ENCODE results near the gene EEF1A2. TPM values are rescaled to one million over a fixed set of nuclear protein-coding genes. Genes with fewer than 3 reads are reported as not detected.

The EEF1A2 gene
- total and polyA plus RNA-seq, 12 donors = 59.5 to 407 (median 139) TPM

DNA sequence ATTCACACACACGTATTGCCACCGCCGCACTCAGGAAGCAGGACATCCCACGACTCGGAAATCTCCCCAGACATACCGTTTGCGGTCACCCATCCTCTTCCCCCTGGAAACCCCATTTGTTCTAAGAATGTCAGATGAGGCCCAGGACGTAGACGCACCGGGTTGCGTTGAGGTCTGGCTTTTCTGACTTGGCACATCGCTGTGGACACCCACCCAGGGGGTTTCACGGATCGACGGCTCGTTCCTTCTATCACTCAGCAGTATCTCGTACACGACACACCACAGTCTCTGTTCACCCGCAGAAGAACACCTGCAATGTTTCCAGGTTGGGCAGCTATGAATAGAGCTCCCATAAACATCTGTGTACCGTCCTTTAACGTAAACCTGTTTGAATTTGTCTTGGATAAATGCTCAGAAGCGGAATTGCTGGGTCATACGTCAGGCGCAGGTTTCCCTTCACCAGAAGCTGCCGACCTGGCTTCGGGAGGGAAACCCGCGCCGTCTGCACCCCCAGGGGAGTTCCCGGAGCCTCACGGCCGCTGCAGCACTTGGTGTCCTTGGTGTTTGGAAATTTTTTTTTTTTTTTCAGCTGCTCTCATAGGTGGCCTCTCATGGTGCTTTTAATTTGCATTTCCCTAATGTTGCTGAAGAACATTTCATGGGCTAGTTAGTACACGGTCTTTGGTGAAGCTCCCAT, 9.3 kb upstream of the EEF1A2 start:
- Histone ChIP-seq H3K27ac (no peak overlapping the region), H3K4me1 (replicated peaks in 1 of 2) (no peaks in the 10 kb centered on the region), H3K9me3 (replicated peaks in 1 of 3) (no peaks in the 10 kb centered on the region), H3K4me3 (no peak overlapping the region), H3K27me3 (no peaks in the 10 kb centered on the region), H3K36me3 (replicated peaks in 1 of 2) (no peaks in the 10 kb centered on the region)
- WGBS, 4 donors = 67 to 75% (median 71%) methylated on average over 28 to 33 of the region's 33 CpGs
- intact Hi-C loops (cut with DNase I) = no loop called here
- DNase-seq = no peak
- no peak for TF ChIP-seq POLR2A (IDR thresholded peaks at IDR 0.05)
- TF ChIP-seq, protein P1, sequence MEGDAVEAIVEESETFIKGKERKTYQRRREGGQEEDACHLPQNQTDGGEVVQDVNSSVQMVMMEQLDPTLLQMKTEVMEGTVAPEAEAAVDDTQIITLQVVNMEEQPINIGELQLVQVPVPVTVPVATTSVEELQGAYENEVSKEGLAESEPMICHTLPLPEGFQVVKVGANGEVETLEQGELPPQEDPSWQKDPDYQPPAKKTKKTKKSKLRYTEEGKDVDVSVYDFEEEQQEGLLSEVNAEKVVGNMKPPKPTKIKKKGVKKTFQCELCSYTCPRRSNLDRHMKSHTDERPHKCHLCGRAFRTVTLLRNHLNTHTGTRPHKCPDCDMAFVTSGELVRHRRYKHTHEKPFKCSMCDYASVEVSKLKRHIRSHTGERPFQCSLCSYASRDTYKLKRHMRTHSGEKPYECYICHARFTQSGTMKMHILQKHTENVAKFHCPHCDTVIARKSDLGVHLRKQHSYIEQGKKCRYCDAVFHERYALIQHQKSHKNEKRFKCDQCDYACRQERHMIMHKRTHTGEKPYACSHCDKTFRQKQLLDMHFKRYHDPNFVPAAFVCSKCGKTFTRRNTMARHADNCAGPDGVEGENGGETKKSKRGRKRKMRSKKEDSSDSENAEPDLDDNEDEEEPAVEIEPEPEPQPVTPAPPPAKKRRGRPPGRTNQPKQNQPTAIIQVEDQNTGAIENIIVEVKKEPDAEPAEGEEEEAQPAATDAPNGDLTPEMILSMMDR (IDR thresholded peaks at IDR 0.05) = no peak

DNA sequence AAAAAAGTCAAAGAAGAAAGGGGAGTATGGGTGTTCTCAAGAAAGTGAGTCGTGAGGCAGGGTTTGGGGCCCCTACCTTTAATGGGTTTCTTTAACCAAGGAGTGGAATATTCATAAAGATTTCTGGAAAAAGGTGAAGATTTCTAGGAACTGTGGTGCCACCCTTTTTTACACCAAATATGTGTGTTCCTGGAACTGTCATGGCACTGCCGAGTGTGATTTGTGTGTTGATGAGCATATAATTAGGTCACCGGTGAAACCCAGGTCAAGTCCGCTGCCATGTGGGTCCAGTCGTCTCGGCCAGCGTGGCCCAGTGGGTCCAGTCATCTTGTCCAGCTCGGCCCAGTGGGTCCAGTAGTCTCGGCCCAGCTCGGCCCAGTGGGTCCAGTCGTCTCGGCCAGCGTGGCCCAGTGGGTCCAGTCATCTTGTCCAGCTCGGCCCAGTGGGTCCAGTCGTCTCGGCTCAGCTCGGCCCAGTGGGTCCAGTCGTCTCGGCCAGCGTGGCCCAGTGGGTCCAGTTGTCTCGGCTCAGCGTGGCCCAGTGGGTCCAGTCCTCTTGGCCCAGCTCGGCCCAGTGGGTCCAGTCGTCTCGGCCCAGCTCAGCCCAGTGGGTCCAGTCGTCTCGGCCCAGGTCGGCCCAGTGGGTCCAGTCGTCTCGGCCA, 8.3 kb upstream of the EEF1A2 start:
- no peaks in the 10 kb centered on the region for H3K4me1 ChIP-seq (replicated peaks in 1 of 2)
- 85 to 90% (median 86%) methylated on average over 22 to 30 of the region's 30 CpGs for WGBS, 4 donors
- H3K4me3 ChIP-seq = no peak overlapping the region
- H3K27me3 ChIP-seq = no peaks in the 10 kb centered on the region
- no peak for DNase-seq
- H3K27ac ChIP-seq = no peak overlapping the region
- TF ChIP-seq, protein P1 (IDR thresholded peaks at IDR 0.05) = no peak
- TF ChIP-seq POLR2A (IDR thresholded peaks at IDR 0.05) = no peak
- intact Hi-C loops (cut with DNase I) = no loop called here
- no peaks in the 10 kb centered on the region for H3K36me3 ChIP-seq (replicated peaks in 1 of 2)
- H3K9me3 ChIP-seq (replicated peaks in 1 of 3) = no peaks in the 10 kb centered on the region

- no peak for DNase-seq
- no peaks in the 10 kb centered on the region for H3K27me3 ChIP-seq
- intact Hi-C loops (cut with DNase I) = no loop called here
- 66 to 91% (median 85%) methylated on average over 9 to 12 of the region's 12 CpGs for WGBS, 4 donors
- H3K36me3 ChIP-seq (replicated peaks in 1 of 2) = no peaks in the 10 kb centered on the region
- no peak overlapping the region for H3K27ac ChIP-seq
- H3K4me3 ChIP-seq = no peak overlapping the region
- H3K4me1 ChIP-seq (replicated peaks in 1 of 2) = no peaks in the 10 kb centered on the region
- TF ChIP-seq, protein P1 (IDR thresholded peaks at IDR 0.05) = no peak
- no peak for TF ChIP-seq POLR2A (IDR thresholded peaks at IDR 0.05)
- no peaks in the 10 kb centered on the region for H3K9me3 ChIP-seq (replicated peaks in 1 of 3)
Measured at GRCh38 chr20:63505723-63506122, 6.8 kb upstream of the EEF1A2 start.

- TF ChIP-seq, protein P1 (IDR thresholded peaks at IDR 0.05) = no peak
- no peak for TF ChIP-seq POLR2A (IDR thresholded peaks at IDR 0.05)
- WGBS, 4 donors = 80 to 89% (median 84%) methylated on average over 5 to 8 of the region's 8 CpGs
- no peak for DNase-seq
- intact Hi-C loops (cut with DNase I) = no loop called here
- Histone ChIP-seq H3K4me3 (no peak overlapping the region), H3K4me1 (replicated peaks in 1 of 2) (no peaks in the 10 kb centered on the region), H3K36me3 (replicated peaks in 1 of 2) (no peaks in the 10 kb centered on the region), H3K27ac (no peak overlapping the region), H3K9me3 (replicated peaks in 1 of 3) (no peaks in the 10 kb centered on the region), H3K27me3 (no peaks in the 10 kb centered on the region)
Measured at GRCh38 chr20:63505281-63505680, 6.4 kb upstream of the EEF1A2 start.
